ENCODE data around the gene TTC27. TPM values are rescaled to one million over a fixed set of nuclear protein-coding genes. Genes with fewer than 3 reads are reported as not detected.

Gene TTC27
- total and polyA plus RNA-seq, 2 of the 13 experiments (the other 11 are each of a cell fraction or from before 2014, with no cell fraction given): 26.7 to 44.7 TPM

DNA sequence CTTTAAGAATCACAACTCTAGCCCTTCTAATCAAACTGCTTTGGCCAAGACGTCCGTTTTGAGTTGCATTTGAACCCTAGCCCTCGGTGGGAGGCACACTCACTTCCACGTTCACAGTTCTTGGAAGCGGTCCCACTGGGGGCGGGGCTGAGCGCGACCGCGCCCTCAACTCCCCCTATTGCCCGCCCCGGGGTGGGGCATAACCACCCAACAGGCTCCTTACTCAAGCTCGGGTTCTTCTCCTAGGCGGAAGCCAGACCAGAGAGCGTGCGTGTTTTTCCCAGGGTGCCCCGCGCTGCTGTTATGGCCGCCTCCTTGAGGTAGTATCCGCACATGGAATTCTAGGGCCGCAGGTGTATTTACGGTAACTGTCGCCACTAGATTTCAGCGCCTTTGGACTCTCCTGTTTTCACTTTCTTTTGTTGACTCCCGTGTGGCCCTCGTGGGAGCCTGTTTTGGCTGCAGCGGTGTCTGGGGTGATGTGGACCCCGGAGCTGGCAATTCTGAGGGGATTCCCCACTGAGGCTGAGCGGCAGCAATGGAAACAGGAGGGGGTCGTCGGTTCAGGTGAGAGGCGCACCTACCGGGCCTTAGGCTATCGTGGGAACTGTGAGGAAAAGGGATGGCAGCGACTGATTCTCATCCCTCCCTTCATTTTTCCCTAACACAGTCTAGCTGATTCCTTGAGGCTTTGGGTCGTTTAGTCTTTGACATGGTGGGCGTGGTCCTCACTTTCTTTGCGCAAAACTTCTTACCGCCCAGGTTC is at the start of gene TTC27 (continued):
- TF ChIP-seq, protein P1, sequence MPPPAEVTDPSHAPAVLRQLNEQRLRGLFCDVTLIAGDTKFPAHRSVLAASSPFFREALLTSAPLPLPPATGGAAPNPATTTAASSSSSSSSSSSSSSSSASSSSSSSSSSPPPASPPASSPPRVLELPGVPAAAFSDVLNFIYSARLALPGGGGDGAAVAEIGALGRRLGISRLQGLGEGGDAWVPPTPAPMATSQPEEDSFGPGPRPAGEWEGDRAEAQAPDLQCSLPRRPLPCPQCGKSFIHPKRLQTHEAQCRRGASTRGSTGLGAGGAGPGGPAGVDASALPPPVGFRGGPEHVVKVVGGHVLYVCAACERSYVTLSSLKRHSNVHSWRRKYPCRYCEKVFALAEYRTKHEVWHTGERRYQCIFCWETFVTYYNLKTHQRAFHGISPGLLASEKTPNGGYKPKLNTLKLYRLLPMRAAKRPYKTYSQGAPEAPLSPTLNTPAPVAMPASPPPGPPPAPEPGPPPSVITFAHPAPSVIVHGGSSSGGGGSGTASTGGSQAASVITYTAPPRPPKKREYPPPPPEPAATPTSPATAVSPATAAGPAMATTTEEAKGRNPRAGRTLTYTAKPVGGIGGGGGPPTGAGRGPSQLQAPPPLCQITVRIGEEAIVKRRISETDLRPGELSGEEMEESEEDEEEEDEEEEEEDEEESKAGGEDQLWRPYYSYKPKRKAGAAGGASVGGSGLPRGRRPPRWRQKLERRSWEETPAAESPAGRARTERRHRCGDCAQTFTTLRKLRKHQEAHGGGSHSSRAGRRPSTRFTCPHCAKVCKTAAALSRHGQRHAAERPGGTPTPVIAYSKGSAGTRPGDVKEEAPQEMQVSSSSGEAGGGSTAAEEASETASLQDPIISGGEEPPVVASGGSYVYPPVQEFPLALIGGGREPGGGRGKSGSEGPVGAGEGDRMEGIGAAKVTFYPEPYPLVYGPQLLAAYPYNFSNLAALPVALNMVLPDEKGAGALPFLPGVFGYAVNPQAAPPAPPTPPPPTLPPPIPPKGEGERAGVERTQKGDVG (CRISPR knock-in tag; IDR thresholded peaks at IDR 0.05; ENCODE audit: borderline replicate concordance): peak; percentile 20; the same call in 1 of the 2 replicates
- TF ChIP-seq HNRNPK (IDR thresholded peaks at IDR 0.05; ENCODE audit: low read depth, low read length, poor library complexity, severe bottlenecking) (no peak), ZFP36L2 (CRISPR knock-in tag; IDR thresholded peaks at IDR 0.05) (no peak), KLF9 (CRISPR knock-in tag; IDR thresholded peaks at IDR 0.05; ENCODE audit: low read depth) (peak; percentile 94), ZMYM3 (CRISPR knock-in tag; IDR thresholded peaks at IDR 0.05) (peak; percentile 38; the same call in 1 of the 2 replicates), NFKBIZ (CRISPR knock-in tag; IDR thresholded peaks at IDR 0.05) (no peak), MYC (CRISPR knock-in tag; IDR thresholded peaks at IDR 0.05; ENCODE audit: borderline replicate concordance) (peak; percentile 98), ISL2 (CRISPR knock-in tag; IDR thresholded peaks at IDR 0.05) (peak; percentile 36; the same call in 1 of the 2 replicates), ZFP90 (CRISPR knock-in tag; IDR thresholded peaks at IDR 0.05; ENCODE audit: borderline replicate concordance) (peak; percentile 70; the same call in 1 of the 2 replicates), MXD4 (CRISPR knock-in tag; IDR thresholded peaks at IDR 0.05) (peak; percentile 98)
- TF ChIP-seq, protein P2, sequence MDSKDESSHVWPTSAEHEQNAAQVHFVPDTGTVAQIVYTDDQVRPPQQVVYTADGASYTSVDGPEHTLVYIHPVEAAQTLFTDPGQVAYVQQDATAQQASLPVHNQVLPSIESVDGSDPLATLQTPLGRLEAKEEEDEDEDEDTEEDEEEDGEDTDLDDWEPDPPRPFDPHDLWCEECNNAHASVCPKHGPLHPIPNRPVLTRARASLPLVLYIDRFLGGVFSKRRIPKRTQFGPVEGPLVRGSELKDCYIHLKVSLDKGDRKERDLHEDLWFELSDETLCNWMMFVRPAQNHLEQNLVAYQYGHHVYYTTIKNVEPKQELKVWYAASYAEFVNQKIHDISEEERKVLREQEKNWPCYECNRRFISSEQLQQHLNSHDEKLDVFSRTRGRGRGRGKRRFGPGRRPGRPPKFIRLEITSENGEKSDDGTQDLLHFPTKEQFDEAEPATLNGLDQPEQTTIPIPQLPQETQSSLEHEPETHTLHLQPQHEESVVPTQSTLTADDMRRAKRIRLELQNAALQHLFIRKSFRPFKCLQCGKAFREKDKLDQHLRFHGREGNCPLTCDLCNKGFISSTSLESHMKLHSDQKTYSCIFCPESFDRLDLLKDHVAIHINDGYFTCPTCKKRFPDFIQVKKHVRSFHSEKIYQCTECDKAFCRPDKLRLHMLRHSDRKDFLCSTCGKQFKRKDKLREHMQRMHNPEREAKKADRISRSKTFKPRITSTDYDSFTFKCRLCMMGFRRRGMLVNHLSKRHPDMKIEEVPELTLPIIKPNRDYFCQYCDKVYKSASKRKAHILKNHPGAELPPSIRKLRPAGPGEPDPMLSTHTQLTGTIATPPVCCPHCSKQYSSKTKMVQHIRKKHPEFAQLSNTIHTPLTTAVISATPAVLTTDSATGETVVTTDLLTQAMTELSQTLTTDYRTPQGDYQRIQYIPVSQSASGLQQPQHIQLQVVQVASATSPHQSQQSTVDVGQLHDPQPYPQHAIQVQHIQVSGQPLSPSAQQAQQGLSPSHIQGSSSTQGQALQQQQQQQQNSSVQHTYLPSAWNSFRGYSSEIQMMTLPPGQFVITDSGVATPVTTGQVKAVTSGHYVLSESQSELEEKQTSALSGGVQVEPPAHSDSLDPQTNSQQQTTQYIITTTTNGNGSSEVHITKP (CRISPR knock-in tag; IDR thresholded peaks at IDR 0.05; ENCODE audit: low read depth): peak; percentile 52; the same call in 1 of the 2 replicates
- TF ChIP-seq, protein P3, sequence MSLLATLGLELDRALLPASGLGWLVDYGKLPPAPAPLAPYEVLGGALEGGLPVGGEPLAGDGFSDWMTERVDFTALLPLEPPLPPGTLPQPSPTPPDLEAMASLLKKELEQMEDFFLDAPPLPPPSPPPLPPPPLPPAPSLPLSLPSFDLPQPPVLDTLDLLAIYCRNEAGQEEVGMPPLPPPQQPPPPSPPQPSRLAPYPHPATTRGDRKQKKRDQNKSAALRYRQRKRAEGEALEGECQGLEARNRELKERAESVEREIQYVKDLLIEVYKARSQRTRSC (CRISPR knock-in tag; IDR thresholded peaks at IDR 0.05; ENCODE audit: low read depth): 0 out of 2 replicates have a peak, but pooled peaks have one; percentile 69

Measured in HepG2 (cell line).